Measurements from ENCODE around the gene OR51G2.

OR51G2 gene

GRCh38 chr11:4865855-4866254 lies 53.3 kb downstream of the OR51G2 start:
- no peak for DNase-seq (ENCODE audit: low read depth in 2 of 2)

DNA sequence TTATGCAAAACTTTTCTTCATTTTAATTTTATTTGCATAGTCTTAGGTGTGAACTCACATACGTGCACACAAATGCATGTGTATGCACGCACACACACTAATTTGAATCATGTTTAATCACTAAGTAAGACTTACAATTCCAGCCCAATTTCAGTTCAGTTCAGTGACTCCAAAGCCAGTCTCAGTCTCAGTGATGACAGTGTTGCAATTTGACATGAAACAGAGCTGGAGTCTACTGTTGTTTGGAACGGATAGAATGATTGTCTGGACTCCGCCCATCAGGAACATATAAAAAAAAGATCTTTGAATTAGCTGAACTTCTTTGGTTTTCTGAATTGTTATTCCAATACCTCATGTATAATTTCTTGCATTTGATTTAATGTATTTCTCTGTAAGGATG lies 55.3 kb downstream of the OR51G2 start:
- no peak for DNase-seq (ENCODE audit: low read depth in 2 of 2)
